Lung (tissue), 12 donors: Measurements from ENCODE around the gene GPR176. TPM values are rescaled to one million over a fixed set of nuclear protein-coding genes. Genes with fewer than 3 reads are reported as not detected.

Experiments used
- ATAC-seq: fragments of 200-7000 bp; cut with Tn5 transposase; one replicate; pipeline ENCODE4 v1.9.1; 2020; ENCODE audit warnings: moderate number of reproducible peaks; ENCODE audit not compliant: insufficient read depth, low FRiP score
- DNase-seq, 3 donors: peaks; one replicate each; pipeline ENCODE4 v3.0.0-alpha.2; 2013 to 2017
- H3K27ac ChIP-seq, 2 donors: one replicate each; pipeline ENCODE4 v1.5.1; 2013; ENCODE audit warnings: mild to moderate bottlenecking in 2 of 2, moderate library complexity in 2 of 2, control low read depth in 1 of 2, inconsistent platforms in 1 of 2, low read depth in 1 of 2, low read length in 1 of 2
- H3K27me3 ChIP-seq, 3 donors: one replicate each; pipeline ENCODE4 v1.5.1; 2013; ENCODE audit warnings: low read length in 2 of 3; ENCODE audit not compliant: control insufficient read depth in 3 of 3, insufficient read depth in 3 of 3
- H3K36me3 ChIP-seq, 4 donors: one replicate each; pipeline ENCODE4 v1.5.1; 2013; ENCODE audit warnings: low read length in 4 of 4, mild to moderate bottlenecking in 1 of 4, moderate library complexity in 1 of 4; ENCODE audit not compliant: control insufficient read depth in 4 of 4, insufficient read depth in 4 of 4
- H3K4me1 ChIP-seq, 5 donors: one replicate each; pipeline ENCODE4 v1.5.1; 2013; ENCODE audit warnings: low read length in 5 of 5, mild to moderate bottlenecking in 2 of 5, moderate library complexity in 1 of 5; ENCODE audit not compliant: control insufficient read depth in 5 of 5, insufficient read depth in 5 of 5
- H3K4me3 ChIP-seq: one replicate; pipeline ENCODE4 v1.5.1; 2013; ENCODE audit warnings: mild to moderate bottlenecking, control low read depth, moderate library complexity
- H3K9ac ChIP-seq, 2 donors: one replicate each; pipeline ENCODE4 v1.5.1; 2013; ENCODE audit warnings: low read length in 2 of 2, control low read depth in 1 of 2; ENCODE audit not compliant: insufficient read depth in 1 of 2
- H3K9me3 ChIP-seq, 4 donors: one replicate each; pipeline ENCODE4 v1.5.1; 2013; ENCODE audit warnings: low read length in 3 of 4, mild to moderate bottlenecking in 1 of 4, moderate library complexity in 1 of 4; ENCODE audit not compliant: control insufficient read depth in 4 of 4, insufficient read depth in 3 of 4
- WGBS, 2 donors: extraction: QIAGEN DNeasy Blood & Tissue Kit; methylation state at CpG; one replicate each; pipeline ENCODE4 v1.1.7; 2013; 5-methylcytosine and 5-hydroxymethylcytosine counted together
- polyA plus RNA-seq, 2 donors: library from polyadenylated mRNA; stranded (reverse); fragments of 200-250 nt; gene quantifications; one replicate each; pipeline ENCODE4 v1.2.1, GENCODE V29; 2013
- total RNA-seq, 2 donors: library from RNA; depleted of rRNA in 1 of 2; stranded (reverse); fragments of >200 nt in 1 of 2; gene quantifications; one replicate each; pipeline ENCODE4 v1.2.1, GENCODE V29; 2014 to 2021
- TF ChIP-seq, protein P1 (sequence below): IDR thresholded peaks from 2 replicates; pipeline ENCODE4 v1.5.1; 2012; ENCODE audit warnings: mild to moderate bottlenecking; ENCODE audit errors: control extremely low read depth, extremely low read depth
- donor health status: control.
- donor health status: control.
- donor health status: Bipolar disorder and iron deficiency.
- donor health status: healthy.
- donor health status: DM: yes; HTN: yes; CAD: no.

GPR176 gene
- total and polyA plus RNA-seq, 4 donors: 1.7 to 9.0 (median 6.6) TPM

DNA sequence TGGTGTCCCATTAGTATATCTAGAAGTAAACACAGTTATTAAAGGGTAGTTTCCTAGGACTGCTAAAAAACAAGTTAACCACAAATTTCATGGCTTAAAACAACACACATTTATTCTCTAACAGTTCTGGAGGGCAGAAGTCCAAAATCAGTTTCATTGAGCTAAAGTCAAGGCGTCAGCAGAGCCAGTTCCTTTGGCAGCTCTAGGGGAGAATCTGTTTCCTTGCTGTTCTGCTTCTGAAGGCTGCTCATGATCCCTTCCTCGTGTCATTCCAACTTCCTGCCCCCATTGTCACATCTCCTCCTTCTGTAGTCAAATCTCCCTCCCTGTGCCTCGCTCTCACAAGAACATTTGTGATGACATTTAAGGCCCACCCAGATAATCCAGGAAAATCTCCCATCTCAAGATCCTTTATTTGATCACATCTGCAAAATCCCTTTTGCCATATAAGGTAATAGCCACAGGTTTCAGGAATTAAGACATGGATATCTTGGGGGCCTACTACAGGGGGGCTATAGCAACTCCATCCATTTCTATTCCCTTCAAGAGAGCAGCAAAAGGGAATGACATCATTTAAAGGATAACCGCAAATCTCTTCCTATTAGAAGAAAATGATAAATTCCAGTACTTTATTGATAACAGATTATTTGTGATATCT lies 50.1 kb downstream of the GPR176 start:
- 63 to 71% methylated on average over 4 of the region's 4 CpGs for WGBS, 2 donors
- H3K9me3 ChIP-seq: peaks cover 0 to 2% (median 0%) of the 10 kb centered on the region in 4 donors

DNA sequence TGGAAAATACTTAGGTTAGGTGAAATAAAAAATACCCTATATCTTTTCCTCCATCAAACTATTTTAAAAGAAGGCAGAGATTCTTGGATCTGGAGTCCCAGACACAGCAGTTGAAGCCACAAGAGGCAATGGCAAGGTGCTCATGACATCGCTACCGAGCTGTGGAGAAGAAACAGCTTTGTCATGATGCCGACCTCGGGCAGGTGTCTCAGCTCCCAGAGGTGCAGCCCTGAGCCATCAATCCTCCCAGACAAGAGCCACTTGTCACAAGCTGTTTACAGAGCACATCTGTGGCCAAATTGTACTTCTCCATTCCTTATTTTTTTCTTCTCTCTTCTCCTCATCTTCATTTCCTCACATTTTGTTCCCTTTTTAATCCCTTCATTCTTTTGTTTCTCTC lies 50.8 kb downstream of the GPR176 start:
- H3K4me1 ChIP-seq: peaks cover 0 to 3% (median 0%) of the 10 kb centered on the region in 5 donors
- ATAC-seq (no peak), DNase-seq (no peak)
- no peak overlapping the region for H3K27ac ChIP-seq
- no peak overlapping the region for H3K9ac ChIP-seq
- TF ChIP-seq, protein P1, sequence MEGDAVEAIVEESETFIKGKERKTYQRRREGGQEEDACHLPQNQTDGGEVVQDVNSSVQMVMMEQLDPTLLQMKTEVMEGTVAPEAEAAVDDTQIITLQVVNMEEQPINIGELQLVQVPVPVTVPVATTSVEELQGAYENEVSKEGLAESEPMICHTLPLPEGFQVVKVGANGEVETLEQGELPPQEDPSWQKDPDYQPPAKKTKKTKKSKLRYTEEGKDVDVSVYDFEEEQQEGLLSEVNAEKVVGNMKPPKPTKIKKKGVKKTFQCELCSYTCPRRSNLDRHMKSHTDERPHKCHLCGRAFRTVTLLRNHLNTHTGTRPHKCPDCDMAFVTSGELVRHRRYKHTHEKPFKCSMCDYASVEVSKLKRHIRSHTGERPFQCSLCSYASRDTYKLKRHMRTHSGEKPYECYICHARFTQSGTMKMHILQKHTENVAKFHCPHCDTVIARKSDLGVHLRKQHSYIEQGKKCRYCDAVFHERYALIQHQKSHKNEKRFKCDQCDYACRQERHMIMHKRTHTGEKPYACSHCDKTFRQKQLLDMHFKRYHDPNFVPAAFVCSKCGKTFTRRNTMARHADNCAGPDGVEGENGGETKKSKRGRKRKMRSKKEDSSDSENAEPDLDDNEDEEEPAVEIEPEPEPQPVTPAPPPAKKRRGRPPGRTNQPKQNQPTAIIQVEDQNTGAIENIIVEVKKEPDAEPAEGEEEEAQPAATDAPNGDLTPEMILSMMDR: no peak
- WGBS, 2 donors: 37 to 45% methylated on average over 4 of the region's 4 CpGs
- H3K9me3 ChIP-seq: peaks cover 0 to 2% (median 0%) of the 10 kb centered on the region in 4 donors
- H3K36me3 ChIP-seq: no peaks in the 10 kb centered on the region
- no peak overlapping the region for H3K4me3 ChIP-seq
- H3K27me3 ChIP-seq: no peaks in the 10 kb centered on the region

More for the DNA sequence above, 50.1 kb downstream of the GPR176 start:
- TF ChIP-seq, protein P1: no peak
- Histone ChIP-seq H3K4me1 (peaks cover 0 to 3% (median 0%) of the 10 kb centered on the region in 5 donors), H3K9ac (no peak overlapping the region), H3K27me3 (no peaks in the 10 kb centered on the region), H3K36me3 (no peaks in the 10 kb centered on the region), H3K27ac (no peak overlapping the region), H3K4me3 (no peak overlapping the region)
- DNase-seq: peak; percentile 14 to 85 (median 60)
- ATAC-seq: no peak

DNA sequence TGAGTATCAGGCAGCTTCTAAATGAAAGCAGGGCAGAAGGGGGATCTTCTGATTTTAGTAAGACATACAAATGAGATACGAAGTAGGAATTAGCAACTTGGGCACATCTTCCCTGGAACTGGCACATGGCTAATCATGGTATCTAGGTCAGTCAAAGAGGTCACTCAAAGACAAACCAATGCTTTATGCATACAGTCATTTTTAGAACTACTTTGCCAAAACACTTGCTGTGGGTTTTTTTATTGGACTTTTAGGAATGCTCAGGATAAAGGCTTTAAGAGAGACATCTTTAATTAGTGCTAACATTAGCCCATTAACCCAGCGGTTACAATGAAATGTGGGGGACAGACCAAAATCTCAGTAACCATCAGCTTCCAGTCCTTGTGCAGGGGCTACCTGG lies 51.7 kb downstream of the GPR176 start:
- Histone ChIP-seq H3K27me3 (no peaks in the 10 kb centered on the region), H3K27ac (no peak overlapping the region), H3K36me3 (no peaks in the 10 kb centered on the region), H3K4me3 (no peak overlapping the region), H3K4me1 (peaks cover 0 to 3% (median 0%) of the 10 kb centered on the region in 5 donors), H3K9ac (no peak overlapping the region), H3K9me3 (peaks cover 0 to 2% (median 0%) of the 10 kb centered on the region in 4 donors)
- 97 to 100% methylated on average over 2 of the region's 2 CpGs for WGBS, 2 donors
- no peak for ATAC-seq
- TF ChIP-seq, protein P1: no peak
- DNase-seq: no peak
